HEK293 (cell line): ENCODE measurements around the gene DOCK9.
A peak's percentile ranks its signal among the peaks of the same experiment; 100 is the strongest.

Experiments
- CTCF ChIA-PET: fragments of 350-600 bp; formaldehyde crosslinking; extraction: SDS; loops from one replicate; lab custom pipeline; 2021; ENCODE audit warnings: antibody characterized with exemption; lab: Yijun Ruan, JAX
- POLR2A ChIA-PET: fragments of 300-600 bp; formaldehyde crosslinking; extraction: SDS; loops from one replicate; lab custom pipeline; 2020; ENCODE audit warnings: antibody characterized with exemption, inconsistent platforms; lab: Yijun Ruan, JAX
- H3K27ac ChIP-seq: fragments of 200-500 bp; sonication (Bioruptor generic); 2 replicates; pipeline ENCODE4 v1.5.1; 2014; ENCODE audit warnings: low read depth, low read length, control low read depth, inconsistent platforms; ENCODE audit errors: extremely low read depth
- H3K36me3 ChIP-seq, 2 experiments: fragments of 200-500 bp in 1 of 2; sonication (Bioruptor generic) in 1 of 2; 1 replicate in 1 of 2; 2 replicates in 1 of 2; pipeline ENCODE4 v1.5.1; 2014 to 2017; ENCODE audit warnings: inconsistent platforms in 2 of 2, low read length in 2 of 2; ENCODE audit not compliant: control insufficient read depth in 2 of 2, insufficient read depth in 1 of 2
- H3K4me1 ChIP-seq: fragments of 200-500 bp; sonication (Bioruptor generic); 2 replicates; pipeline ENCODE4 v1.5.1; 2014; ENCODE audit warnings: mild to moderate bottlenecking, low read length, inconsistent platforms; ENCODE audit not compliant: control insufficient read depth, insufficient read depth
- H3K4me3 ChIP-seq: 2 replicates; pipeline ENCODE4 v1.5.1; 2011; ENCODE audit warnings: low read depth, mild to moderate bottlenecking, control low read depth, low read length, moderate library complexity
- H3K9me3 ChIP-seq: fragments of 200-500 bp; sonication (Bioruptor generic); 2 replicates; pipeline ENCODE4 v1.5.1; 2014; ENCODE audit warnings: low read depth, low read length, inconsistent platforms; ENCODE audit not compliant: control insufficient read depth, insufficient read depth
- BCL6B ChIP-seq: fragments of 450-650 bp; formaldehyde crosslinking; IDR thresholded peaks from 2 replicates; pipeline ENCODE4 v1.5.1; 2017; ENCODE audit warnings: missing biosample characterization, missing genetic modification characterization
- GFI1B ChIP-seq: fragments of 450-650 bp; formaldehyde crosslinking; IDR thresholded peaks from 2 replicates; pipeline ENCODE4 v1.5.1; 2016; ENCODE audit warnings: missing biosample characterization, missing genetic modification characterization
- GLI4 ChIP-seq: fragments of 450-650 bp; formaldehyde crosslinking; IDR thresholded peaks from 2 replicates; pipeline ENCODE4 v1.5.1; 2016; ENCODE audit warnings: missing biosample characterization, missing genetic modification characterization
- GLIS1 ChIP-seq: fragments of 450-650 bp; formaldehyde crosslinking; IDR thresholded peaks from 2 replicates; pipeline ENCODE4 v1.5.1; 2016; ENCODE audit warnings: missing biosample characterization, missing genetic modification characterization
- MEIS1 ChIP-seq: sonication (generic); formaldehyde crosslinking; IDR thresholded peaks from 2 replicates; pipeline ENCODE4 v1.8.1; 2022; ENCODE audit warnings: missing genetic modification reagents, mild to moderate bottlenecking, borderline replicate concordance
- PBX3 ChIP-seq: sonication (generic); formaldehyde crosslinking; IDR thresholded peaks from 2 replicates; pipeline ENCODE4 v1.8.1; 2022; ENCODE audit warnings: mild to moderate bottlenecking, moderate library complexity, missing genetic modification reagents
- PRDM1 ChIP-seq: fragments of 450-650 bp; formaldehyde crosslinking; IDR thresholded peaks from 2 replicates; pipeline ENCODE4; 2016; ENCODE audit warnings: missing biosample characterization, missing genetic modification characterization
- SCRT2 ChIP-seq: fragments of 450-650 bp; formaldehyde crosslinking; IDR thresholded peaks from 2 replicates; pipeline ENCODE4 v1.5.1; 2016; ENCODE audit warnings: missing biosample characterization, missing genetic modification characterization
- SP2 ChIP-seq: fragments of 450-650 bp; formaldehyde crosslinking; IDR thresholded peaks from 2 replicates; pipeline ENCODE4 v1.5.1; 2016; ENCODE audit warnings: missing biosample characterization, missing genetic modification characterization
- SP7 ChIP-seq: fragments of 450-650 bp; formaldehyde crosslinking; IDR thresholded peaks from 2 replicates; pipeline ENCODE4 v1.5.1; 2016; ENCODE audit warnings: missing biosample characterization, missing genetic modification characterization
- ZBTB1 ChIP-seq: fragments of 450-650 bp; formaldehyde crosslinking; IDR thresholded peaks from 2 replicates; pipeline ENCODE4 v1.5.1; 2016; ENCODE audit warnings: missing biosample characterization, missing genetic modification characterization
- ZFP69B ChIP-seq: fragments of 450-650 bp; formaldehyde crosslinking; IDR thresholded peaks from 2 replicates; pipeline ENCODE4 v1.5.1; 2016; ENCODE audit warnings: missing biosample characterization, missing genetic modification characterization
- ZNF114 ChIP-seq: fragments of 450-650 bp; formaldehyde crosslinking; IDR thresholded peaks from 2 replicates; pipeline ENCODE4 v1.5.0; 2017; ENCODE audit warnings: missing biosample characterization, missing genetic modification characterization
- ZNF121 ChIP-seq: fragments of 450-650 bp; formaldehyde crosslinking; IDR thresholded peaks from 2 replicates; pipeline ENCODE4 v1.5.1; 2016; ENCODE audit warnings: missing biosample characterization, missing genetic modification characterization
- ZNF174 ChIP-seq: fragments of 450-650 bp; formaldehyde crosslinking; IDR thresholded peaks from 2 replicates; pipeline ENCODE4 v1.5.0; 2017; ENCODE audit warnings: missing biosample characterization, mild to moderate bottlenecking, missing genetic modification characterization
- ZNF2 ChIP-seq: fragments of 450-650 bp; formaldehyde crosslinking; IDR thresholded peaks from 2 replicates; pipeline ENCODE4 v1.5.1; 2016; ENCODE audit warnings: missing biosample characterization, missing genetic modification characterization
- ZNF202 ChIP-seq: fragments of 450-650 bp; formaldehyde crosslinking; IDR thresholded peaks from 2 replicates; pipeline ENCODE4 v1.5.1; 2016; ENCODE audit warnings: missing biosample characterization, missing genetic modification characterization, borderline replicate concordance
- ZNF280D ChIP-seq: fragments of 450-650 bp; formaldehyde crosslinking; IDR thresholded peaks from 2 replicates; pipeline ENCODE4 v1.5.1; 2016; ENCODE audit warnings: missing biosample characterization, missing genetic modification characterization
- ZNF513 ChIP-seq: fragments of 450-650 bp; IDR thresholded peaks from 2 replicates; pipeline ENCODE4 v1.5.1; 2018; ENCODE audit warnings: missing biosample characterization, missing genetic modification characterization
- ZNF654 ChIP-seq: fragments of 450-650 bp; formaldehyde crosslinking; IDR thresholded peaks from 2 replicates; pipeline ENCODE4 v1.5.1; 2016; ENCODE audit warnings: low read depth, missing biosample characterization, missing genetic modification characterization
- ZNF664 ChIP-seq: fragments of 450-650 bp; formaldehyde crosslinking; IDR thresholded peaks from 2 replicates; pipeline ENCODE4 v1.5.1; 2016; ENCODE audit warnings: missing biosample characterization, missing genetic modification characterization
- ZNF707 ChIP-seq: fragments of 450-650 bp; formaldehyde crosslinking; IDR thresholded peaks from 2 replicates; pipeline ENCODE4 v1.5.1; 2016; ENCODE audit warnings: missing biosample characterization, missing genetic modification characterization
- ZNF76 ChIP-seq: fragments of 450-650 bp; formaldehyde crosslinking; IDR thresholded peaks from 2 replicates; pipeline ENCODE4; 2016; ENCODE audit warnings: low read depth, missing biosample characterization, missing genetic modification characterization, borderline replicate concordance
- ZSCAN16 ChIP-seq: fragments of 450-650 bp; formaldehyde crosslinking; IDR thresholded peaks from 2 replicates; pipeline ENCODE4 v1.5.1; 2016; ENCODE audit warnings: missing biosample characterization, missing genetic modification characterization

The DOCK9 gene

GRCh38 chr13:98966019-98966418 lies 11.8 kb downstream of the DOCK9 start:
- Histone ChIP-seq H3K9me3 (no peaks in the 10 kb centered on the region), H3K27ac (no peak overlapping the region), H3K4me3 (no peak overlapping the region), H3K4me1 (no peaks in the 10 kb centered on the region), H3K36me3 (no peaks in the 10 kb centered on the region)
- POLR2A ChIA-PET, result no interaction called here
- CTCF ChIA-PET, result interaction anchor here (0.7 to 1.0 kb wide), 2 partner anchors 68 to 126 kb away, joined by 3 read pairs; no protein-coding TSS in a partner anchor
- TF ChIP-seq SP2 (tag by site-specific recombination), result no peak
- no peak for TF ChIP-seq ZNF76 (tag by site-specific recombination)
- no peak for TF ChIP-seq MEIS1 (CRISPR knock-in tag)
- TF ChIP-seq ZNF202, result no peak
- TF ChIP-seq ZNF280D (tag by site-specific recombination), result no peak

GRCh38 chr13:98965325-98965724 lies 12.5 kb downstream of the DOCK9 start:
- H3K27ac ChIP-seq, result no peak overlapping the region
- POLR2A ChIA-PET, result no interaction called here
- no peaks in the 10 kb centered on the region for H3K36me3 ChIP-seq
- peak; percentile 79 for TF ChIP-seq SP7 (tag by site-specific recombination)
- TF ChIP-seq GLI4, result no peak
- H3K9me3 ChIP-seq, result no peaks in the 10 kb centered on the region
- CTCF ChIA-PET, result interaction anchor here (0.7 kb wide), 1 partner anchor 69 kb away, joined by 3 read pairs; no protein-coding TSS in a partner anchor
- H3K4me3 ChIP-seq, result no peak overlapping the region
- H3K4me1 ChIP-seq, result no peaks in the 10 kb centered on the region

- Histone ChIP-seq H3K9me3 (no peaks in the 10 kb centered on the region), H3K36me3 (no peaks in the 10 kb centered on the region), H3K4me3 (no peak overlapping the region), H3K27ac (no peak overlapping the region), H3K4me1 (no peaks in the 10 kb centered on the region; the same call in 1 of the 2 replicates)
- ChIA-PET CTCF (no interaction called here), POLR2A (no interaction called here)
- no peak for TF ChIP-seq SCRT2 (tag by site-specific recombination)
- no peak for TF ChIP-seq ZNF654 (tag by site-specific recombination)
- TF ChIP-seq PBX3 (CRISPR knock-in tag), result no peak
- no peak for TF ChIP-seq ZSCAN16 (tag by site-specific recombination)
- no peak for TF ChIP-seq ZNF114 (tag by site-specific recombination)
- no peak for TF ChIP-seq ZNF202
- TF ChIP-seq SP7 (tag by site-specific recombination), result no peak
- TF ChIP-seq ZNF121 (tag by site-specific recombination), result no peak
- no peak for TF ChIP-seq ZNF664 (tag by site-specific recombination)
- no peak for TF ChIP-seq GFI1B (tag by site-specific recombination)
- TF ChIP-seq GLIS1 (tag by site-specific recombination), result no peak
- no peak for TF ChIP-seq PRDM1 (tag by site-specific recombination)
- no peak for TF ChIP-seq ZFP69B (tag by site-specific recombination)
- no peak for TF ChIP-seq ZNF513 (tag by site-specific recombination)
- TF ChIP-seq ZNF2, result no peak
- TF ChIP-seq ZNF707 (tag by site-specific recombination), result no peak
- TF ChIP-seq ZBTB1 (tag by site-specific recombination), result no peak
- no peak for TF ChIP-seq ZNF174
- TF ChIP-seq BCL6B (tag by site-specific recombination), result no peak
Measured at GRCh38 chr13:98963917-98964316, 13.9 kb downstream of the DOCK9 start.
